ENCODE results near the gene FANCB.

Gene FANCB

GRCh38 chrX:14832586-14832985 lies 40.3 kb downstream of the FANCB start:
- DNase-seq (ENCODE audit: low read depth in 2 of 2) = no peak

DNA sequence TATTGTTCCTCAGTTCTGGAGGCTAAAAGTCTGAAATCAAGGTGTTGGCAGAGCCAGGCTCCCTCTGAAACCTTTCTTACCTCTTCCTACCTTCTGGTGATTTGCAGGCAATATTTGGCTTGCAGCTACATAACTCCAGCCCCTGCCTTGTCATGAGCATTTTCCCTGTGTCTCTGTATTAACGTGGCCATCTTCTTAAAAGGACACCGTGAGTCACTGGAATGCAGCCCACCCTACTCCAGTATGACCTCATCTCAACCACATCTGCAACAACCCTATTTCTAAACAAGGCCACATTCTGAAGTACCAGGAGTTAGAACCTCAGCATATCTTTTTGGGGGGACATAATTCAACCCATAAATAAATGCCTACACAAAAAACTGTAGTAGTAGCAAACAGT lies 40.7 kb downstream of the FANCB start:
- DNase-seq (ENCODE audit: low read depth in 2 of 2) = no peak

GRCh38 chrX:14829643-14830042 lies 43.2 kb downstream of the FANCB start:
- no peak for DNase-seq (ENCODE audit: low read depth in 2 of 2)

DNA sequence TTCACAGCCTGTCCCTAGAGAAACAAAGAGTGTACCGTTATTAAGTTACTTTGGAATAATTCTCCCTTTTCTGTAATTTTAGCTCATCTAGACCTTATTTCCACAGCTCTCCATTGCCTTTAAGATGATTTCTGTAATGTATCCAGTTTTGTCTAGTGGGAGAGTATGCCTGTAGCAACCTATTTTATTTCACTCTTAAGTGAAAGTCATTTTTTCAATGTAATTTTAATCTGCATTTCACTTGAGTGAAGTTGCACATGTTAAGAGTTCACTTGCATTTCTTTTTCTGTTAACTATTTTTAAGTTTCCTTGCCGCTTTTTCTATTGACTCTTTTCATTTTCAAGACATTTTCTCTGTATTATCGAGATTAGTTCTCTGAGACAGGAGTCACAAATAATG lies 46.5 kb downstream of the FANCB start:
- DNase-seq (ENCODE audit: low read depth in 2 of 2) = no peak

DNA sequence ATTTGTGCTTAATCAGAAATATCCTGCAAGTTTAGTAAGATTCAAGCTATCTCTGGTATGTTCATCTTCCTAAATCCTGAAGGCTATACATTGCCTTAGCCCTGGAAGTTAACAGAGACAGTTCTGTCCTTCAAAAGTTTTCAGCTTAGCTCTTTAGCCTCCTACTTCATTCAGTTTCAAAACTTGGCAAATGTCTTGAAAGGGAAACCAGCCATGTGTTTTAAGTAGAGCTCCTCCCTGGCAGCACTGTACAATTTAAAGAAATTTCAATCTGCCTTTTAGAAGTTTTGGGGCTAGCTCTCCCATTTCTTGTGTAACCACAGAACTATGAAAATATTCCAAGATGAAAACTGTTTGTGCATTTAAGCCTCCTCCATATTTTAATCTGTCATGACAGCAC lies 47.0 kb downstream of the FANCB start:
- no peak for DNase-seq (ENCODE audit: low read depth in 2 of 2)

GRCh38 chrX:14819769-14820168 lies 53.1 kb downstream of the FANCB start:
- no peak for DNase-seq (ENCODE audit: low read depth in 2 of 2)

DNA sequence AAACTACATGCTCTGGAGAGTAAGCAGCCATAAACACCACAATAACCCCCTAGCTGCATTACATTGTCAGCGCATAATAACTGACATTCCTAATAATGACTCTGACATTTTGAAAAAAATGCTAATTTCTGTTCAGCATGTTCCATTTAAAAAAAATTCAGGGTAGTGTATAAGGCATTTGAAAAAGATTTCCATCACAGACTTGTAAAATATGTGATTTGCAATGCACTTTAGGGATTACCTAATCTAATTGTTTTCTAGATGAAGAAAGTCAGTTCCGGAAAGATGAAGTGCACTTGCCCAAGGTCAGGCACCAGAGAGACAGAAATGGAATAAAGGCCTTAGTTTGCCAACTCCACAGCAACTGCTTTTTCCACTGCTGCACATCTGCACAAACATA lies 55.3 kb downstream of the FANCB start:
- no peak for DNase-seq (ENCODE audit: low read depth in 2 of 2)

GRCh38 chrX:14802943-14803710 lies 69.7 kb downstream of the FANCB start:
- DNase-seq (ENCODE audit: low read depth in 2 of 2) = no peak

- no peak for DNase-seq (ENCODE audit: low read depth in 2 of 2)
These were observed 71.7 kb downstream of the FANCB start for GRCh38 chrX:14801136-14801535.

- no peak for DNase-seq (ENCODE audit: low read depth in 2 of 2)
These were observed 74.0 kb downstream of the FANCB start for GRCh38 chrX:14798805-14799397.
